Mesenchymal stem cell (in vitro differentiated cells and primary cell): ENCODE results near the gene ADORA2A.

Source experiments
- DNase-seq: peaks from one replicate; pipeline ENCODE4 v3.0.0-alpha.2; 2013
- H2AFZ ChIP-seq: one replicate; pipeline ENCODE4 v1.6.1; 2013; ENCODE audit warnings: low read depth, mild to moderate bottlenecking, control low read depth, inconsistent platforms, low read length, moderate library complexity
- H2AK5ac ChIP-seq: 2 replicates; pipeline ENCODE4 v1.6.1; 2013; ENCODE audit warnings: low read length, moderate library complexity, mild to moderate bottlenecking, inconsistent platforms; ENCODE audit not compliant: severe bottlenecking
- H2BK120ac ChIP-seq: one replicate; pipeline ENCODE4 v1.6.1; 2013; ENCODE audit warnings: low read depth, mild to moderate bottlenecking, inconsistent platforms, low read length, moderate library complexity
- H2BK12ac ChIP-seq, 2 experiments: one replicate each; pipeline ENCODE4 v1.6.1; 2013; ENCODE audit warnings: inconsistent platforms in 2 of 2, low read length in 2 of 2, mild to moderate bottlenecking in 2 of 2, moderate library complexity in 2 of 2, control low read depth in 1 of 2
- H2BK15ac ChIP-seq: one replicate; pipeline ENCODE4 v1.6.1; 2013; ENCODE audit warnings: mild to moderate bottlenecking, low read depth, inconsistent platforms; ENCODE audit not compliant: poor library complexity, severe bottlenecking
- H2BK5ac ChIP-seq: 2 replicates; pipeline ENCODE4 v1.6.1; 2013; ENCODE audit warnings: low read depth, mild to moderate bottlenecking, low read length, control low read depth, inconsistent platforms; ENCODE audit not compliant: poor library complexity, severe bottlenecking
- H3K14ac ChIP-seq, 2 experiments: one replicate each; pipeline ENCODE4 v1.6.1; 2013; ENCODE audit warnings: inconsistent platforms in 2 of 2, low read length in 2 of 2, control low read depth in 1 of 2, mild to moderate bottlenecking in 1 of 2, moderate library complexity in 1 of 2
- H3K18ac ChIP-seq, 2 experiments: one replicate each; pipeline ENCODE4 v1.6.1; 2013; ENCODE audit warnings: inconsistent platforms in 2 of 2, low read length in 2 of 2, control low read depth in 1 of 2, low read depth in 1 of 2, mild to moderate bottlenecking in 1 of 2
- H3K23ac ChIP-seq, 2 experiments: one replicate each; pipeline ENCODE4 v1.6.1; 2013; ENCODE audit warnings: inconsistent platforms in 2 of 2, low read length in 2 of 2, mild to moderate bottlenecking in 2 of 2, moderate library complexity in 2 of 2, control low read depth in 1 of 2
- H3K27ac ChIP-seq: 2 replicates; pipeline ENCODE4 v1.5.1; 2013; ENCODE audit warnings: mild to moderate bottlenecking, moderate library complexity, low read length, control low read depth, inconsistent platforms; ENCODE audit not compliant: poor library complexity, severe bottlenecking
- H3K27me3 ChIP-seq, 2 experiments: 2 replicates each; pipeline versions ENCODE4 v1.6.1 to v1.7.0; 2013; ENCODE audit warnings: low read length in 2 of 2, mild to moderate bottlenecking in 2 of 2, moderate library complexity in 2 of 2, control low read depth in 1 of 2, inconsistent platforms in 1 of 2; ENCODE audit not compliant: control insufficient read depth in 1 of 2, insufficient read depth in 1 of 2
- H3K36me3 ChIP-seq, 2 experiments: 2 replicates each; pipeline versions ENCODE4 v1.6.1 to v1.7.0; 2013; ENCODE audit warnings: low read length in 2 of 2, control low read depth in 1 of 2, inconsistent platforms in 1 of 2, low read depth in 1 of 2, mild to moderate bottlenecking in 1 of 2; ENCODE audit not compliant: insufficient read depth in 2 of 2, control insufficient read depth in 1 of 2
- H3K4ac ChIP-seq, 2 experiments: one replicate each; pipeline ENCODE4 v1.6.1; 2013; ENCODE audit warnings: inconsistent platforms in 2 of 2, low read length in 2 of 2, mild to moderate bottlenecking in 2 of 2, moderate library complexity in 2 of 2, control low read depth in 1 of 2, low read depth in 1 of 2
- H3K4me1 ChIP-seq: 2 replicates; pipeline ENCODE4 v1.6.1; 2013; ENCODE audit warnings: low read depth, low read length, control low read depth; ENCODE audit not compliant: control insufficient read depth, insufficient read depth
- H3K4me2 ChIP-seq: 2 replicates; pipeline ENCODE4 v1.6.1; 2013; ENCODE audit warnings: low read length, mild to moderate bottlenecking, inconsistent platforms; ENCODE audit not compliant: poor library complexity, severe bottlenecking
- H3K4me3 ChIP-seq, 2 experiments: 2 replicates each; pipeline versions ENCODE4 v1.5.1 to v1.7.0; 2013; ENCODE audit warnings: low read length in 2 of 2, mild to moderate bottlenecking in 2 of 2, control low read depth in 1 of 2, low read depth in 1 of 2; ENCODE audit not compliant: insufficient read depth in 1 of 2
- H3K79me1 ChIP-seq: replicated peaks from 2 replicates; pipeline ENCODE4 v1.6.1; 2013; ENCODE audit warnings: mild to moderate bottlenecking, control low read depth, low read length, inconsistent platforms; ENCODE audit not compliant: poor library complexity, severe bottlenecking
- H3K9ac ChIP-seq: 2 replicates; pipeline ENCODE4 v1.7.0; 2013; ENCODE audit warnings: mild to moderate bottlenecking, low read length, moderate library complexity
- H3K9me3 ChIP-seq: 2 replicates; pipeline ENCODE4 v1.7.0; 2013; ENCODE audit warnings: mild to moderate bottlenecking, low read length; ENCODE audit not compliant: control insufficient read depth
- H4K8ac ChIP-seq: one replicate; pipeline ENCODE4 v1.6.1; 2013; ENCODE audit warnings: inconsistent platforms, mild to moderate bottlenecking, low read length, moderate library complexity
- H4K91ac ChIP-seq: one replicate; pipeline ENCODE4 v1.6.1; 2013; ENCODE audit warnings: mild to moderate bottlenecking, low read length, inconsistent platforms
- WGBS: methylation state at CpG from one replicate; pipeline ENCODE4 v1.1.7; 2013; ENCODE audit warnings: mixed read lengths; 5-methylcytosine and 5-hydroxymethylcytosine counted together

Gene ADORA2A

DNA sequence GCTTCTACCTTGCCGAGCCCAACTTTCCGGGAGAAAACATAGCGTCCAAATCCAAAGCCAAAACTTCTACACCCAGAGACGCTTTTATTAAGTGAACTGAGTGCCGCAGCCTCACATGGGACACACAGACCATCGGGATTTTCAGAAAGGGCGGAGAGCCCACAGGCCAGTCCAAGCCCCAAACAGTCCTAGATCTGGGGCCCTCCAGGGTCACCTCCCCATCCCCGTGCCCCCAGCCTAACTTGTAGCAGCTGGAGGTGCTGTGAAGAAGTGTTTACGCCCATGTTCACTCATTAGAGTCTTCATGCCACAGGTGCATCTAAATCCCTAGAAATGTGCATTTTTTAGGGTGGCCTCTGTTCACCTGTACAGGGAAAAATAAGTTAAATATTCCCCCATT lies 14.1 kb upstream of the ADORA2A start:
- peaks cover 19% of the 10 kb centered on the region for H3K79me1 ChIP-seq
- H3K4me3 ChIP-seq: no peak overlapping the region
- no peak overlapping the region for H2BK12ac ChIP-seq
- WGBS: 99% methylated on average over 9 of the region's 9 CpGs
- H3K18ac ChIP-seq: no peak overlapping the region
- H3K9me3 ChIP-seq: no peaks in the 10 kb centered on the region
- no peak overlapping the region for H3K14ac ChIP-seq
- H2BK5ac ChIP-seq: no peak overlapping the region
- no peak overlapping the region for H3K23ac ChIP-seq
- H4K8ac ChIP-seq: no peak overlapping the region
- H3K4ac ChIP-seq: no peak overlapping the region
- H3K9ac ChIP-seq: no peak overlapping the region
- no peak overlapping the region for H3K27ac ChIP-seq
- H3K36me3 ChIP-seq: peaks cover 71% of the 10 kb centered on the region in 2 experiments
- no peak overlapping the region for H2BK15ac ChIP-seq
- H3K27me3 ChIP-seq: no peaks in the 10 kb centered on the region
- H2AK5ac ChIP-seq: no peak overlapping the region
- no peak overlapping the region for H2AFZ ChIP-seq
- peaks cover 24% of the 10 kb centered on the region for H3K4me1 ChIP-seq
- H2BK120ac ChIP-seq: no peak overlapping the region
- no peak for DNase-seq
- H4K91ac ChIP-seq: no peak overlapping the region
- no peak overlapping the region for H3K4me2 ChIP-seq

DNA sequence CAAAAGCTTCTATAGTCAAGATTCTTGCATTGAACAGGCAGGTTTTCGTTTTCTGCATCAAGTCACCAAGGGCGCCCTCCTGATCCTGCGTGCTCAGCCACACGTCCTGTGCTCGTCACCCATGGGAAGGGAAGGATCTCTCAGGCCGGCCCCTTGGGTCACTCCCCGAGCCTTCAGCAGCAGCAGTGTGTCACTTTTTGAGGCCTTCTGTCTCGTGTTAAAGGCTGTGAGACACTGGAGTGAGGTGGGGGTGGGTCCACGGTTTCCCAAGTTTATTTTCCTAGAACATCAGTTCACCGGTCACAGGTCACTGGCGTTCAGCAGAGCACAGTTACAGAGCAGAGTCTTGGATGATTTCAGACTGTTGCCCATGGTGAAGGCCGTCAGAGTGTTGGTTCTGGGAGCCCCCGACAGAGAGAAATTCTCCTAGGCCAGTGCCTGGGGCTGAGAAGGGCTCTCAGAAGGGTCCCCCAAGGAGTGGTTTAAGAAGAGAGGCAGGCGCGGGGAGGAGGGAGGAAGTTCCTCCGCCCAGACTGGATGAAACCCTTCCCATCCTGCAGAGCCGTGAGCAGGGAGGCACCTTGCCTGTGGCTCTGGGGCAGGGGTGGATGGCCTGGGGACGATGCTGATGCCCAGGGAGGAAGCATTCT lies 13.5 kb upstream of the ADORA2A start:
- peak overlapping the region; percentile 31 for H2BK15ac ChIP-seq
- WGBS: 76% methylated on average over 18 of the region's 18 CpGs
- H3K27me3 ChIP-seq: no peaks in the 10 kb centered on the region
- no peak overlapping the region for H2BK120ac ChIP-seq
- no peak overlapping the region for H3K14ac ChIP-seq
- no peak overlapping the region for H2AFZ ChIP-seq
- peaks cover 20% of the 10 kb centered on the region for H3K4me1 ChIP-seq
- H3K27ac ChIP-seq: no peak overlapping the region
- H2AK5ac ChIP-seq: no peak overlapping the region
- DNase-seq: peak; percentile 37
- no peak overlapping the region for H3K23ac ChIP-seq
- H3K18ac ChIP-seq: no peak overlapping the region
- no peak overlapping the region for H3K4me3 ChIP-seq
- no peak overlapping the region for H2BK12ac ChIP-seq
- no peak overlapping the region for H4K91ac ChIP-seq
- H3K9ac ChIP-seq: no peak overlapping the region
- H3K9me3 ChIP-seq: no peaks in the 10 kb centered on the region
- H4K8ac ChIP-seq: no peak overlapping the region
- H3K4me2 ChIP-seq: no peak overlapping the region
- H3K36me3 ChIP-seq: peaks cover 65 to 67% of the 10 kb centered on the region in 2 experiments
- peaks cover 13% of the 10 kb centered on the region for H3K79me1 ChIP-seq
- H3K4ac ChIP-seq: no peak overlapping the region
- no peak overlapping the region for H2BK5ac ChIP-seq

DNA sequence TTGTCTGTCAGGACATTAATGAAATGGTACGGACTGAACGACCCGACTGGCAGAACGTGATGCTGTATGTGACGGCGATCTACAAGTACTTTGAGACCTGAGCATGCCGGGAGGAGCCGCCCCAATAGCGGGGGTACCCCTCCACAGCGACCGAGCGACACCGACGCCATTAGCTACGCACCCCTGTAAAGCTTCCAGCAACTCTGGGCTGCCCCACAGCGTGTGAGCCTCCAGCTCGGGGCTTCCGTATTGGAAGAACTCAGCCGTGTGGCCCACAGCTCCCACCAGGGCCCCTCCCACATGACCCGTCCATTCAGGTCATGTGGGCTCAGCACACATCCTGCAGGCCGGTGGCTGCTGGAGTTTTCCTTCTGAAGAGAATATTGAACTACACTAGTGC lies 12.9 kb upstream of the ADORA2A start:
- Histone ChIP-seq H2BK5ac (no peak overlapping the region), H3K9ac (no peak overlapping the region), H2BK120ac (no peak overlapping the region), H4K8ac (no peak overlapping the region), H3K27ac (no peak overlapping the region), H3K14ac (no peak overlapping the region), H3K4ac (no peak overlapping the region), H3K9me3 (no peaks in the 10 kb centered on the region), H2BK12ac (no peak overlapping the region), H3K4me3 (no peak overlapping the region), H3K18ac (peak overlapping the region in 1 of 2 experiments; percentile 13), H3K27me3 (no peaks in the 10 kb centered on the region), H3K23ac (no peak overlapping the region), H2BK15ac (no peak overlapping the region), H3K4me1 (peaks cover 25% of the 10 kb centered on the region), H3K79me1 (peaks cover 12% of the 10 kb centered on the region), H2AK5ac (no peak overlapping the region), H3K4me2 (no peak overlapping the region), H4K91ac (no peak overlapping the region), H3K36me3 (peaks cover 65 to 67% of the 10 kb centered on the region in 2 experiments), H2AFZ (no peak overlapping the region)
- WGBS: 91% methylated on average over 21 of the region's 21 CpGs
- no peak for DNase-seq

DNA sequence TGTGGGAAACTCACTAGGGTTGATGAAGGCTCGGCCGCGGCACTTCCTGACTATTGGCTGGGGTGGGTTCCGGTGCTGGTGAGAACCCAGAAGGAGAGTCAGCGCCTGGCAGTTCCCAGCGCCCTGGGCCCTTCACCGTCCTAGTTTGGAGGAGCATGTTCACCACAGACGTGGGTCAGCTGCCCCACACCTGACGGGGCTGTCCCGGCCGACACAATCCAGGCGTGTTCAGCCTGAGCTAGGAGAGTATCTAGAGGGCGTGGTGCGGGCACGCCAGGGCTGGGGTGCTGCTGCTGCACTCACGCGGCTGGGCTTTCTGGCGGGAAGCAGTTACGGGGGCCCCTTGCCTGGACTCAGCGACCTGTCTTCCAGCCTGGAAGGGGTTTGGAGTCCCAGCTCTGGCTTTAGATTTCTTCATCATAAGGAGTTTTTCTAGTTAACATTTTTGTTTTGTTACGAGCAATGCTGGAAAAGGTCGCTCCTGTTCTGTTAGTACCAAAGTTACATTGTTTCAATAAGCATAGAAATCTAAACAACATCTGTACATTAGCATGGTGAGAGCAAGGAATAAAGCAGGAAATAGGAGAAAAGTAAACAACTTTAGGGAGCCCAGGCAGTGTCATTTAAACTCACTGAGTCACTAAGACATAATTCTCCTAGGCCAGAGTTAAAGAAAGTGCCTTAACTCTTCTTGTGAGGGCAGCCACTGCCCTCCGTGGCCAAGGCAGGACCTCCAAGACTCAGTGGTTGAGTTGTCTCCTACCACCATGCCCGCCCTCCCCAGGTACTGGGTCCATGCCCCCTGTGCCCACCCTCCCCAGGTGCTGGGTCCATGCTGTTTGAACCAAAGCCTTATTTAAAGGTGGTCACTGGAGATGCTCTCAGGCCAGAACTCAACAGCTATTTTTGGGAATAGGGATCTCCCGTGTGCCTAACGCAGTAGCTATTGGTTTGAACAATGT lies 12.1 kb upstream of the ADORA2A start:
- H3K4ac ChIP-seq: peak overlapping the region in 1 of 2 experiments; percentile 46
- no peak overlapping the region for H3K23ac ChIP-seq
- no peak overlapping the region for H2BK120ac ChIP-seq
- H3K18ac ChIP-seq: peak overlapping the region in 1 of 2 experiments; percentile 71
- H3K4me2 ChIP-seq: no peak overlapping the region
- peaks cover 24% of the 10 kb centered on the region for H3K4me1 ChIP-seq
- H3K9ac ChIP-seq: no peak overlapping the region
- no peak overlapping the region for H4K8ac ChIP-seq
- peaks cover 10% of the 10 kb centered on the region for H3K79me1 ChIP-seq
- no peaks in the 10 kb centered on the region for H3K27me3 ChIP-seq
- peaks cover 65 to 67% of the 10 kb centered on the region in 2 experiments for H3K36me3 ChIP-seq
- no peak overlapping the region for H2AFZ ChIP-seq
- H3K4me3 ChIP-seq: no peak overlapping the region
- H3K14ac ChIP-seq: peak overlapping the region in 1 of 2 experiments; percentile 78
- H2BK12ac ChIP-seq: peak overlapping the region in 1 of 2 experiments; percentile 15
- no peaks in the 10 kb centered on the region for H3K9me3 ChIP-seq
- peak overlapping the region; percentile 57 for H4K91ac ChIP-seq
- no peak overlapping the region for H2BK15ac ChIP-seq
- H2AK5ac ChIP-seq: no peak overlapping the region
- DNase-seq: no peak
- H3K27ac ChIP-seq: no peak overlapping the region
- WGBS: 85% methylated on average over 23 of the region's 26 CpGs
- H2BK5ac ChIP-seq: no peak overlapping the region
